Measurements from ENCODE around the gene PITRM1. TPM values are rescaled to one million over a fixed set of nuclear protein-coding genes. Genes with fewer than 3 reads are reported as not detected.

PITRM1 gene
- total and polyA plus RNA-seq, 2 donors (not counting 3 experiments of a cell fraction or from before 2014, with no cell fraction given), result 83.2 to 145 TPM

GRCh38 chr10:3179174-3179573 lies 6.6 kb upstream of the PITRM1 start:
- no peak for TF ChIP-seq GATA2 (IDR thresholded peaks at IDR 0.05; ENCODE audit: insufficient read depth, insufficient read length, low read depth, low read length)
- TF ChIP-seq EZH2 (IDR thresholded peaks at IDR 0.05; ENCODE audit: borderline replicate concordance, low read depth, low read length, severe bottlenecking), result no peak
- TF ChIP-seq, protein P1, sequence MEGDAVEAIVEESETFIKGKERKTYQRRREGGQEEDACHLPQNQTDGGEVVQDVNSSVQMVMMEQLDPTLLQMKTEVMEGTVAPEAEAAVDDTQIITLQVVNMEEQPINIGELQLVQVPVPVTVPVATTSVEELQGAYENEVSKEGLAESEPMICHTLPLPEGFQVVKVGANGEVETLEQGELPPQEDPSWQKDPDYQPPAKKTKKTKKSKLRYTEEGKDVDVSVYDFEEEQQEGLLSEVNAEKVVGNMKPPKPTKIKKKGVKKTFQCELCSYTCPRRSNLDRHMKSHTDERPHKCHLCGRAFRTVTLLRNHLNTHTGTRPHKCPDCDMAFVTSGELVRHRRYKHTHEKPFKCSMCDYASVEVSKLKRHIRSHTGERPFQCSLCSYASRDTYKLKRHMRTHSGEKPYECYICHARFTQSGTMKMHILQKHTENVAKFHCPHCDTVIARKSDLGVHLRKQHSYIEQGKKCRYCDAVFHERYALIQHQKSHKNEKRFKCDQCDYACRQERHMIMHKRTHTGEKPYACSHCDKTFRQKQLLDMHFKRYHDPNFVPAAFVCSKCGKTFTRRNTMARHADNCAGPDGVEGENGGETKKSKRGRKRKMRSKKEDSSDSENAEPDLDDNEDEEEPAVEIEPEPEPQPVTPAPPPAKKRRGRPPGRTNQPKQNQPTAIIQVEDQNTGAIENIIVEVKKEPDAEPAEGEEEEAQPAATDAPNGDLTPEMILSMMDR (IDR thresholded peaks at IDR 0.05; ENCODE audit: extremely low read depth in 1 of 2, insufficient read depth in 1 of 2, low read depth in 1 of 2, low read length in 2 of 2), result no peak
- TF ChIP-seq POLR2AphosphoS5 (IDR thresholded peaks at IDR 0.05; ENCODE audit: insufficient read depth, low read depth, low read length), result no peak
- no peak for TF ChIP-seq POLR2A (IDR thresholded peaks at IDR 0.05; ENCODE audit: low read depth, low read length)
- TF ChIP-seq, protein P2, sequence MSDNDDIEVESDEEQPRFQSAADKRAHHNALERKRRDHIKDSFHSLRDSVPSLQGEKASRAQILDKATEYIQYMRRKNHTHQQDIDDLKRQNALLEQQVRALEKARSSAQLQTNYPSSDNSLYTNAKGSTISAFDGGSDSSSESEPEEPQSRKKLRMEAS (IDR thresholded peaks at IDR 0.05; ENCODE audit: insufficient read depth, insufficient read length), result no peak
- no peak for TF ChIP-seq JUN (IDR thresholded peaks at IDR 0.05; ENCODE audit: borderline replicate concordance, insufficient read depth, insufficient read length, low read depth)
- no peak for TF ChIP-seq MYC (IDR thresholded peaks at IDR 0.05; ENCODE audit: low read depth, low read length)
- no peaks in the 10 kb centered on the region for H3K36me3 ChIP-seq (ENCODE audit: control insufficient read depth in 2 of 2, extremely low read depth in 1 of 2, insufficient read depth in 2 of 2, low read length in 2 of 2)
- H3K4me2 ChIP-seq (ENCODE audit: insufficient read depth, low read length), result no peak overlapping the region
- no peak overlapping the region for H3K27ac ChIP-seq (ENCODE audit: insufficient read depth, low read depth, low read length)
- no peak overlapping the region for H3K9ac ChIP-seq (replicated peaks; ENCODE audit: extremely low read depth, insufficient read depth, low read length)
- POLR2A ChIA-PET, result no interaction called here
- H3K4me1 ChIP-seq (ENCODE audit: control insufficient read depth, extremely low read depth, insufficient read depth, low read length), result no peaks in the 10 kb centered on the region
- peaks cover 35 to 51% of the 10 kb centered on the region in 2 experiments for H3K27me3 ChIP-seq (ENCODE audit: control insufficient read depth in 2 of 2, insufficient read depth in 2 of 2, low read length in 2 of 2)
- H4K20me1 ChIP-seq (replicated peaks; ENCODE audit: control insufficient read depth, extremely low read depth, insufficient read depth, low read length), result no peaks in the 10 kb centered on the region
- dilution Hi-C loops (cut with MboI; ENCODE audit: extremely low pct_ligation_motif_present, low sequenced_read_pairs), result no loop called here
- no peaks in the 10 kb centered on the region for H3K9me3 ChIP-seq (replicated peaks; ENCODE audit: control insufficient read depth, insufficient read depth, low read length)
- FAIRE-seq, result no peak
- H3K79me2 ChIP-seq (ENCODE audit: control insufficient read depth, insufficient read depth, low read length), result no peaks in the 10 kb centered on the region
- H3K9me1 ChIP-seq (replicated peaks; ENCODE audit: control insufficient read depth, extremely low read depth, insufficient read depth, low read length), result no peaks in the 10 kb centered on the region
- H2AFZ ChIP-seq (ENCODE audit: low read depth, low read length), result no peak overlapping the region
- no TSS peak for BruUV-seq (replicated peaks)
- CTCF ChIA-PET, result interaction anchor here (1.2 kb wide), 2 partner anchors 13 to 14 kb away, joined by 4 to 7 read pairs; no protein-coding TSS in a partner anchor
- no peak overlapping the region for H3K4me3 ChIP-seq (replicated peaks in 1 of 3; ENCODE audit: insufficient read depth in 1 of 3, low read depth in 1 of 3, low read length in 3 of 3)
- intact Hi-C loops (cut with micrococcal nuclease), result no loop called here
- no peak for DNase-seq (ENCODE audit: low read depth, low spot score)

All from endothelial cell of umbilical vein (primary cell).